GM19467 (cell line): ENCODE measurements around the gene PCDH7.

Source experiments
- ATAC-seq: cut with Tn5 transposase; IDR thresholded peaks from one replicate; pipeline ENCODE4 v1.9.1; 2021; ENCODE audit warnings: mild to moderate bottlenecking, moderate library complexity; ENCODE audit not compliant: unreplicated experiment

Gene PCDH7

DNA sequence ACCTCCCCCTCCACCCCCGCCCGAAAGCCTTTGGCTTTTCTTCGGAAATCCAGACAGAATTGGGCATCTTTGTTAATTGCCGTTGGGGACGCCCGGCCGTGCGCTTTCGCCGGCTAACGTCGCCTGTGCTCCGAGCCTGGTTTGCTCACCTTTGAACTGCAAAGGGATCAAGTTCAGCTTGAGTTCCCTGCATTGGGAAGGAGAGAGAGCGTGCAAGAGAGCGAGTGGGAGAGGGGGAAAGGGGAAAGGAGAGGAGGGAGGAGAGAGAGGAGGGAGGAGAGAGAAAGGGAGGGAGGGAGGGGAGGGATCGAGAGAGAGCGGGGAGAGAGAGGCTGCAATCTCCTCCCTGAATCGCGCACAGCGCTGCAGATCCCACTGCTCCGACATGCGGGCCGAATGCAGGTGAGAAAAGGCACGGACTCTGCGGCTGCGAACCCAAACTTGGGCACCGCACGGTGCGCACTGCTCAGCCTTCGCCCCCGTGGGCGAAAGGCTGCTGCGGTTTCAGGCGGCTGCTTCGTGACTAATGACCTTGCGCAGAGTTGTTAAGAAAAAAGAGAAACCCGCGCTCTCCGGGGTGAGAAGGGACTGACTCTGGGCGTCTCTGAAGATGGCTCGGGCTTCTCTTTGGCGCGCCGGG is at the start of gene PCDH7:
Gene PCDH7 (plus strand): TSS at position 349 of the 640 bp plus-strand sequence. CDS start 1,054 bp downstream, outside the sequence.
- no peak for ATAC-seq

DNA sequence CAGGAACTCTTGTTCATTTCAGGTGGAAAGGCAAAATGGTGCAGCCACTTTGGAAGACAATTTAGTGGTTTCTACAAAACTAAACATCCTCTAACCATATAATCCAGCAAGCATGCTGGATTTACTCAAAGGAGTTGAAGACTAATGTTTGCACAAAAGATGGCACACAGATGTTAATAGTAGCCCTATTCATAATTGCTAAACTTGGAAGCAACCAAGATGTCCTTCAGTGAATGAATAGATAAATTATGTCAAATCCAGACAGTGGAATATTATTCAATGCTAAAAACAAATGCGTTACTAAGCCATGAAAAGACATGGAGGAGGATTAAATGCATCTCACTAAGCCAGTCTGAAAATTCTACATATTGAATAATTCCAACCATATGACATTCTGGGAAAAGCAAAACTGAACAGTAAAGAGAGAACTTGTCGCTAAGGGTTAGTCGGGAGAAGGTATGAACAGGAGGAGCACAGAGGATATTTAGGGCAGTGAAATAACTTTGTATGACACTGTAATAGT is 48.2 kb upstream of the PCDH7 start:
- ATAC-seq, result no peak

DNA sequence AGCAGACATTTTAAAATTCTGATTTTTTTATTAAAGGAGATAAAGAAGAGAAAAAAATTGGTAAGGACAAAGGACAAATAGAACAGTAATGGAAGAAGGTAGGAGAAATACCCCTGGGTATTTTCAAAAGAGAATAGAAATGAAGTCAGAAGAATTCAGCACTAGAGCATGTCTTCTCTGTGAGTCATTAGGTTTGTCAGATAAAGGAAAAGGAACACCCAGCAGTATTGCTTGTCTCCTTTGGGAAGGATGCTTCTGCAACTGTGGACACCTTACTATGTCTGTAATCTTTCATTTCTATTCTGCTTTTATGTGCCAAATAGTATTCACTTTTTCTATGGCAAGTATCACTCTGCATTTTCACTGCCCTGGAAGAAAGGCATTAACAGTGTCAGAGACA is 24.0 kb upstream of the PCDH7 start:
- no peak for ATAC-seq

DNA sequence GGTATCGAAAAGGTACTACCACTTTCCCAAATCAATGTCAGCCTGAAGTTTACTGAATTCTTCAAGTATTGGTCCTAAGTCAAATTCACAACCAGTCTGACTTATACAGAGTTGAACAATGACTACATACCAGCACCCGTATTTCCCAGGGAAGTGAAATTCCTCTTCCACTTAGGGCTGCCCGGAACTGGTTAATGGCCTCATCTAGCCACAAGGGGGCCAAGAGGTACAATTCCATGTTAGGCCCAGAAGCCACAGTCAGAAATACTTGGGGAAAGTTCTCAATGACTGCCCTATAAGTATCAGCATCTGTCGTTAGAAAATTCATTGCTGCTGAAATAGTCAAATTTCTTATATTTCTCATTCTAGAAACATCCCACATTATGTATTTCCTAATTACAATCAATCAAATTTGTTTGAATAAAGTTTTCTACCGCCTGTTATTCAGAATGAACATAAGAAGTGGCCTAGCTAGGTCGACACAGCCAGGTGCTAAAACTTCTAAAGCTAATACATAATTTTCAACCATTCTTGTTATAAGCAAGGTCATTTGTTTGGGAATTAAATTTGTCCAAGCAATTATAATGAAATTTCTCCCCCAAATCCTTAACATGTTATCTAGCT is 5.6 kb upstream of the PCDH7 start:
- no peak for ATAC-seq

- ATAC-seq, result no peak
These were observed 4.0 kb upstream of the PCDH7 start for GRCh38 chr4:30716158-30716557.

DNA sequence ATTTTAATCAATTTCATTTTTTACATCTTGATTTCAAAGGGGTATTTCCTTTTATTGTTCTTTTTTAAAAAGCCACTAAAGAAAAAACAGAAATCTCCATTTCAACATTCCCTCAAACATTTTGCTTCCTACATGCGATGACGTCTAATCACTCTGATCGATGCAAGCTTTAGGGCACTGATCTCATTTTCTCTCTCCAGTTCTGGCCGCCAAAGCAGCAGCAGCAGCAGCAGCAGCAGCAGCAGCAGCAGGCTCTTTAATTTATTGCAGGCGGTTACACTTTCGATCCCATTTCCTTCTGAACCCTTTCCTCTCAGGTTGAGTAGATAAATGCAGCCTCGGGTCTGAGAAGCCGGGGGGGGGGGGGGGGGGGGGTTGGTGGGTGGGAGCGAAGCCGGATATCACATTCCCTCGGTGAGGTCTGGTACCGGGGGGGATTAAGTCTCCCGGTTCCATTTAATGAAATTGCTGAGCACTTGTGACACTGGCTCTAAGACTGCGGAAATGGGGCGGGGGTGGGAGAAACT is 3.4 kb upstream of the PCDH7 start:
- no peak for ATAC-seq

DNA sequence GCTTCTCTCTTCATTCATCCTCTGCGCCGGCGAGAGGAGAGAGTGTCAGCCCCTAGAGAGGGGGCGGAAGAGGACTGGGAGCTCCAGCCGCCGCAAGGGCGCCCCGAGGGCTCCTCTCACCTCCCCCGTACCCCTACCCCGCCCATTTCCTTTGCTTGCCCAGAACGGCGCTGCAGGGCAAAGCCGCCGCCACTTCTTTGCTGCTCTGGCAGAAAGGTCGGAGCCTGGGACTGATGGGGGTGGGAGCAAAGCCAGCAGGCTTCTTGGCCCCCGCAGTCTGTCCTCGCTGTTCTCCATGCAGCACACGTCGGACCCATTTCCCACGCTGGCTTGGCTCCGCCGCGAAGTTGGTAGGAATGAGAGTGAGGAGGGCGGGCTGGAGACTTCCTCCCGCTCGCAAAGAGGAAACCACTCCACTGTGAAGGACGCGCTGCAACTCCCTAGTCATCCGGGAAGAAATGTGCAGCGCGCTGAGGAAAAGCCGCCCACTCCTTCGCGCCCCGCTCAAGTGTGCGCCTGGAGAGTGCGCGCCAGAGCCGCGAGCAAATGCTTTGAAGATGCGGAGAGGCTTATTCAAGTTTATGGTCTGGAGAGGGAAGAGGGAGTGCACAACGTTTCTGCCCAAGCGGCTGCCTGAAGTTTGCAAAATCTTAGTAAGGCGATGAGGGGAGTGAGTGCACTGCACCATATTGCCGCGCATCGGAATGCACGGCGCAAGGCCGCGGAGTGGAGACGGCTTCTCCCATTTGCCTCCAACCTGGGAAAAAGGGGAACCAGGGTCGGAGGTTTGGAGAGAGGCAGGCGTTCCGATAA is 2.8 kb upstream of the PCDH7 start:
- peak; percentile 46 for ATAC-seq

GRCh38 chr4:30718021-30718542 is 2.1 kb upstream of the PCDH7 start:
- no peak for ATAC-seq

DNA sequence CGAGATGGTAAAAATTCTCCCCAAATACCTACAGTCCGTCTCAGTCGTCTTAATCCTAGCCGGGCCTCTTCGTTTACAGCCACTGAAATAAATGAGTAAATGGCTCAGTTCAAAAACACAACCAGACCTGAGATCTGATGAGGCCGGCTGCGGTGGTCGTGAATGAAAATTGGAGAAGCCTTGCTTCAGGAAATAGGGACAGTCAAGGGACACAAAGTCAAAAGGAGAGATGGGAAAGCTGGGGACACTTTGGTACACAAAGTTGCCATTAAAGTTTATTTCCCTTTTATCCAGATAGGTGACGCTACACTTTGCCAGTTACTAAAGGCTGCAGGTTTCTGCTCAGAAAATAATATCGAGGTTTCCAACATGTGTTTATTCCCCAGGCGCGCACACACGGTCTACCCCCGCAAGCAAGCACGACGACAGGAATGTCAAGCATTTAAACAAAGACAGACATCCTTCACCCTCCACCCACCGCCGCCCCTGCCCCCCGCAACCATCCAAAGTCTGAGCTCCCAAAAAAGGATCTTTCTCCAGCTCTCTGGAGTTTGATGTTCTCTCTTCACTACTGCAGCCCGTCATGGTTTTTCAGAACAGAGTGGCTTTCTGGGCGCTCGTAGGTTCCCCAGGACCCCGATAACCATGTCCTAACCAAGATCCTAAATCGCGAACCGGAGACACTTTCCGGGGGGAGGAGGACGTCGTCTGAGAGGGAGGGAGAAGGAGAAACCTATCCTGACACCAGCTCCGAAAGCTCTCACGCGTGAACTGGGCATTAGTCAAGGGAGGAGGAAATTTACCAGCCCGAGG is 1.3 kb upstream of the PCDH7 start:
- no peak for ATAC-seq

- ATAC-seq, result no peak
These were observed 632 bp upstream of the PCDH7 start for GRCh38 chr4:30719454-30720020.

DNA sequence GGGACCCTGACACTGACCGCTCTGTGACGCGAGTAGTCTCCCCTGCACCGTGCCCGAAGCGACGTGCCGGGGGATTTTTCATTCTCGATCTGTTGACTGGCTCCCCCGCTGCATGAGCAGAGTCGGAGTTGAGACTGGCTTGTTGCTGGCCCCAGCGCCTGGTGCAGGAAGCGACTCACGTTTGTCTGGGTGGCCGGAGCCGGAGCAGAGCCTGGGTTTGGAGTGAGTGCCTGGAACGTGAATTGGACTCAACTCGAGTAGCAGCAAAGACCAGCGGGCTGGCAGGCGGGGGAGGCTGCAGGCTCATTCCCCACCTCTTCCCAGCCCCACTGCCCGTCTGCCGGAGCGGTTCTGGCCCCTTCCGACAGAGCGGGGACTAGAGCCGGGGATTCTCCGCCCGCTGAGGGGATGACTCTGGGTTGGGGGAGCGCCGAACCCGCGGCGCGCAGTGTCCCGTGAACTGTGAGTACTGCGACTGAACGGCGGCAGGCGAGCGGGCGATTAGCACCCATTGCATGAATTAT is 554 bp downstream of the PCDH7 start:
- ATAC-seq, result no peak

GRCh38 chr4:30721185-30722091 is 1.3 kb downstream of the PCDH7 start:
- no peak for ATAC-seq

DNA sequence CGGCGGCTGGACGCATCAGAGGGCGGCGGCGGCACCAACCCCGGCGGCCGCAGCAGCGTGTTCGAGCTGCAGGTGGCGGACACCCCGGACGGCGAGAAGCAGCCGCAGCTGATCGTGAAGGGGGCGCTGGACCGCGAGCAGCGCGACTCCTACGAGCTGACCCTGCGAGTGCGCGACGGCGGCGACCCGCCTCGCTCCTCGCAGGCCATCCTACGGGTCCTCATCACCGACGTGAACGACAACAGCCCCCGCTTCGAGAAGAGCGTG is 1.9 kb downstream of the PCDH7 start:
- ATAC-seq, result no peak

DNA sequence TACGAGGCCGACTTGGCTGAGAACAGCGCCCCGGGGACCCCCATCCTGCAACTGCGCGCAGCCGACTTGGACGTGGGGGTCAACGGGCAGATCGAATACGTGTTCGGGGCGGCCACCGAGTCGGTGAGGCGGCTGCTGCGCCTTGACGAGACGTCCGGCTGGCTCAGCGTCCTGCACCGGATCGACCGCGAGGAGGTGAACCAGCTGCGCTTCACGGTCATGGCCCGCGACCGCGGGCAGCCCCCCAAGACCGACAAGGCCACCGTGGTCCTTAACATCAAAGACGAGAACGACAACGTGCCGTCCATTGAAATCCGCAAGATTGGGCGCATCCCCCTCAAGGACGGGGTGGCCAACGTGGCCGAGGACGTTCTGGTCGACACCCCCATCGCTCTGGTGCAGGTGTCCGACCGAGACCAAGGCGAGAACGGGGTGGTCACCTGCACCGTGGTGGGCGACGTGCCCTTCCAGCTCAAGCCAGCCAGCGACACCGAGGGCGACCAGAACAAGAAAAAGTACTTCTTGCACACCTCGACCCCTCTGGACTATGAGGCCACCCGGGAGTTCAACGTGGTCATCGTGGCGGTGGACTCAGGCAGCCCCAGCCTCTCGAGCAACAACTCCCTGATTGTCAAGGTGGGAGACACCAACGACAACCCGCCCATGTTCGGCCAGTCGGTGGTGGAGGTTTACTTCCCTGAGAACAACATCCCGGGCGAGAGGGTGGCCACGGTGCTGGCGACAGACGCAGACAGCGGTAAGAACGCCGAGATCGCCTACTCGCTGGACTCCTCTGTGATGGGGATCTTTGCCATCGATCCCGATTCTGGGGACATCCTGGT is 2.4 kb downstream of the PCDH7 start:
- ATAC-seq, result no peak

DNA sequence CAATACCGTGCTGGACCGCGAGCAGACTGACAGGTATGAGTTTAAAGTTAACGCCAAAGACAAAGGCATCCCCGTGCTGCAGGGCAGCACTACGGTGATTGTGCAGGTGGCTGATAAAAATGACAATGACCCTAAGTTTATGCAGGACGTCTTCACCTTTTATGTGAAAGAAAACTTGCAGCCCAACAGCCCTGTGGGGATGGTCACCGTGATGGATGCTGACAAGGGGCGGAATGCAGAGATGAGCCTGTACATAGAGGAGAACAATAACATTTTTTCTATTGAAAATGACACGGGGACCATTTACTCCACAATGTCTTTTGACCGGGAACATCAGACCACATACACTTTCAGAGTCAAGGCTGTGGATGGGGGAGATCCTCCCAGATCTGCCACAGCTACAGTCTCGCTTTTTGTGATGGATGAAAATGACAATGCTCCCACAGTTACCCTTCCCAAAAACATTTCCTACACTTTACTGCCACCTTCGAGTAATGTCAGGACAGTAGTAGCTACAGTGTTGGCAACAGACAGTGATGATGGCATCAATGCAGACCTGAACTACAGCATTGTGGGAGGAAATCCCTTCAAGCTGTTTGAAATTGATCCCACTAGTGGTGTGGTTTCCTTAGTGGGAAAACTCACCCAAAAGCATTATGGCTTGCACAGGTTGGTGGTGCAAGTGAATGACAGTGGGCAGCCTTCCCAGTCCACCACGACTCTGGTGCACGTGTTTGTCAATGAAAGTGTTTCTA is 3.2 kb downstream of the PCDH7 start:
- ATAC-seq, result no peak

GRCh38 chr4:30724247-30724646 is 4.1 kb downstream of the PCDH7 start:
- no peak for ATAC-seq

GRCh38 chr4:30725562-30725961 is 5.4 kb downstream of the PCDH7 start:
- ATAC-seq, result no peak
